Upper lobe of right lung (tissue), 1 donor: ENCODE measurements around the gene MYO16. TPM values are rescaled to one million over a fixed set of nuclear protein-coding genes. Genes with fewer than 3 reads are reported as not detected.

Experiments
- ATAC-seq: fragments of 200-7000 bp; cut with Tn5 transposase; one replicate; pipeline ENCODE4 v1.9.1; 2020; ENCODE audit warnings: mild to moderate bottlenecking, moderate library complexity
- DNase-seq: peaks from one replicate; pipeline ENCODE4 v3.0.0-alpha.2; 2020
- H3K27ac ChIP-seq: fragments of 200-600 bp; one replicate; pipeline ENCODE4 v1.8.0; 2022
- H3K27me3 ChIP-seq: fragments of 200-600 bp; one replicate; pipeline ENCODE4 v1.8.0; 2022; ENCODE audit warnings: mild to moderate bottlenecking
- H3K36me3 ChIP-seq: fragments of 200-600 bp; one replicate; pipeline ENCODE4 v1.8.0; 2022
- H3K4me1 ChIP-seq: fragments of 200-600 bp; one replicate; pipeline ENCODE4 v1.8.0; 2022
- H3K4me3 ChIP-seq: fragments of 200-600 bp; one replicate; pipeline ENCODE4 v1.8.0; 2022; ENCODE audit warnings: mild to moderate bottlenecking
- H3K9me3 ChIP-seq: fragments of 200-600 bp; one replicate; pipeline ENCODE4 v1.8.0; 2022
- CTCF ChIP-seq: fragments of 200-600 bp; IDR thresholded peaks from one replicate; pipeline ENCODE4 v1.8.0; 2022; ENCODE audit warnings: antibody characterized with exemption
- intact Hi-C: fragments of 100-400 bp; cut with DNase I; formaldehyde crosslinking; loops from one replicate; pipeline ENCODE4 v1.11.0; 2022
- total RNA-seq: library from RNA; stranded (reverse); fragmentation: NEBNext Ultra II Directional; extraction: Animal tissue kit (Norgen Biotek cat#: 25700); gene quantifications from one replicate; pipeline ENCODE4 v1.2.1, GENCODE V29; 2021
- donor health status: DM: no; HTN: yes; CAD: no; lungs with severe emphysema.

The MYO16 gene
- total RNA-seq, 1 donor from 2014 or later = 0.46 TPM

GRCh38 chr13:108927615-108928014 is 298.2 kb downstream of the MYO16 start:
- Histone ChIP-seq H3K36me3 (no peaks in the 10 kb centered on the region), H3K27me3 (no peaks in the 10 kb centered on the region), H3K4me3 (no peak overlapping the region), H3K27ac (no peak overlapping the region), H3K4me1 (no peaks in the 10 kb centered on the region), H3K9me3 (no peaks in the 10 kb centered on the region)
- no peak for DNase-seq
- no peak for ATAC-seq
- intact Hi-C loops = no loop called here
- TF ChIP-seq CTCF = no peak

- H3K27me3 ChIP-seq = no peaks in the 10 kb centered on the region
- no peaks in the 10 kb centered on the region for H3K9me3 ChIP-seq
- peak; percentile 36 for ATAC-seq
These were observed 300.3 kb downstream of the MYO16 start for GRCh38 chr13:108929532-108930206.

GRCh38 chr13:108932196-108932595 is 302.8 kb downstream of the MYO16 start:
- Histone ChIP-seq H3K27ac (no peak overlapping the region), H3K27me3 (no peaks in the 10 kb centered on the region), H3K9me3 (no peaks in the 10 kb centered on the region), H3K4me1 (no peaks in the 10 kb centered on the region), H3K4me3 (no peak overlapping the region), H3K36me3 (no peaks in the 10 kb centered on the region)
- ATAC-seq (peak; percentile 92), DNase-seq (no peak)
- intact Hi-C loops = no loop called here
- TF ChIP-seq CTCF = no peak

More at GRCh38 chr13:108929532-108930206, 300.3 kb downstream of the MYO16 start:
- DNase-seq = no peak
- H3K36me3 ChIP-seq = no peaks in the 10 kb centered on the region
- no peak for TF ChIP-seq CTCF
- H3K4me1 ChIP-seq = no peaks in the 10 kb centered on the region
- H3K27ac ChIP-seq = no peak overlapping the region
- no peak overlapping the region for H3K4me3 ChIP-seq
- intact Hi-C loops = no loop called here

- Histone ChIP-seq H3K27ac (no peak overlapping the region), H3K36me3 (no peaks in the 10 kb centered on the region), H3K4me3 (no peak overlapping the region), H3K9me3 (no peaks in the 10 kb centered on the region), H3K27me3 (no peaks in the 10 kb centered on the region), H3K4me1 (no peaks in the 10 kb centered on the region)
- TF ChIP-seq CTCF = no peak
- ATAC-seq (no peak), DNase-seq (no peak)
- intact Hi-C loops = no loop called here
These were observed 303.6 kb downstream of the MYO16 start for GRCh38 chr13:108933061-108933460.

- no peaks in the 10 kb centered on the region for H3K36me3 ChIP-seq
- no peaks in the 10 kb centered on the region for H3K27me3 ChIP-seq
- H3K9me3 ChIP-seq = no peaks in the 10 kb centered on the region
- DNase-seq = no peak
- H3K4me1 ChIP-seq = no peaks in the 10 kb centered on the region
- intact Hi-C loops = no loop called here
- no peak overlapping the region for H3K27ac ChIP-seq
- TF ChIP-seq CTCF = no peak
- ATAC-seq = no peak
- no peak overlapping the region for H3K4me3 ChIP-seq
These were observed 308.7 kb downstream of the MYO16 start for GRCh38 chr13:108938155-108938554.

- Histone ChIP-seq H3K4me3 (no peak overlapping the region), H3K36me3 (no peaks in the 10 kb centered on the region)
- intact Hi-C loops = no loop called here
These were observed 310.7 kb downstream of the MYO16 start for GRCh38 chr13:108940121-108940520.

More at GRCh38 chr13:108940121-108940520, 310.7 kb downstream of the MYO16 start:
- no peak overlapping the region for H3K27ac ChIP-seq
- ATAC-seq (peak; percentile 39), DNase-seq (no peak)
- no peaks in the 10 kb centered on the region for H3K27me3 ChIP-seq
- TF ChIP-seq CTCF = no peak
- H3K9me3 ChIP-seq = no peaks in the 10 kb centered on the region
- H3K4me1 ChIP-seq = no peaks in the 10 kb centered on the region
